GM19193 (cell line): Measurements from ENCODE around the gene ASIC5.

Experiments
- POLR2A ChIP-seq: IDR thresholded peaks from 4 replicates; pipeline ENCODE4 v1.6.1; 2011; ENCODE audit not compliant: insufficient read depth, insufficient read length; ENCODE audit errors: extremely low read depth

Gene ASIC5

DNA sequence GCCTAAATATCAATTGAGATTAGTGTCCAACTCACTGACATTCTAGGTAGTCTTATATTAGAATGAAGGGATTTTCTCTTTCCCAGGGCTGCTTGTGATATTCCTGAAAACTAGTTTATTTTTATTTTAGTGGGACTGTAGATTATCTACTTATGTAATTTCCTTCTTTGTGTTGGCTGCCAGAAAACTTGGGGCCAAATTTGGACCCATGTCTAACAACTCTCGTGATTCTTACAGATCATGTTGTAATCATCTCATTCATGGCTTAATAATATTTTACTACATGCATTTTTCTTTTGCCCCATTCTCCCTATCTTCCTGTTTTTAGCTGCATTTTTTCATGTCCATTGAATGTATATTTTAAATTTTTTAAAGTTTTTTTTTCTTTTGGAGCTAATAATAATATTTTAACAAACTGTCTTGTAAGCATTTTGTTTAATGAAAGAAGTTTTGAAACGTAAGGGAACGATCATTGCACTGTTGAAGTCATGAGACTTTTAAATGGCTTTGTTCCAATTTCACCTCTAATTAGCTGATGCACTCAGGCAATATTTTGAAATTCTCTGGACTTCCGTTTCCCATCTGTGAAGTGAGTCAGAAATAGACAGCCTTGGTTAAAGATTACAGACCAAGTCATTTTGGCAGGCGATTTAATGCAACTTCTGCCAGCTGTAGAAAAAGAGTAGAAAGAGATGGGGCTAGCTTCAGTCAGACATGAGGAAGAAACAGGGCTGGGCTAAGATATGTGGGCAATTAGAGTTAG lies 23.1 kb upstream of the ASIC5 start:
- no peak for TF ChIP-seq POLR2A

DNA sequence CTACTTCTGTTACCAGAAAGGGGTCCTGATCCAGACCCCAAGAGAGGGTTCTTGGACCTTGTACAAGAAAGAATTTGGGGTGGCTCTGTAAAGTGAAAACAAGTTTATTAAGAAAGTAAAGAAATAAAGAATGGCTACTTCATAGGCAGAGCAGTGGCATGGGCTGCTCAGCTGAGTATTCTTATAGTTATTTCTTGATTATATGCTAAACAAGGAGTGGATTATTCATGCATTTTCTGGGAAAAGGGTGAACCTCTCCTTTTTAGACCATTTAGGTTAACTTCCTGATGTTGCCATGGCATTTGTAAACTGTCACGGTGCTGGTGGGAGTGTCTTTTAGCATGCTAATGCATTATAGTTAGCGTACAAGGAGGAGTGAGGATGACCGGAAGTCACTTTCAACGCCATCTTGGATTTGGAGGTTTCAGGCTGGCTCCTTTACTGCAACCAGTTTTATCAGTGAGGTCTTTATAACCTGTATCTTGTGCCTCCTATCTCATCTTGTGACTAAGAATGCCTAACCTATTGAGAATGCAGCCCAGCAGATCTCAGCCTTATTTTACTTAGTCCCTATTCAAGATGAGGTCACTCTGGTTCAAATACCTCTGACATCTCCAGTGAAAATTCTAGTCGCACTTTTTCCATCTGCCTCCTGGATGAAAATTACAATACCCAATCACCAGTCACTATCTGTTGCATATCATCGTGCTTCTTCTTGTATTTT lies 21.9 kb upstream of the ASIC5 start:
- TF ChIP-seq POLR2A: no peak

DNA sequence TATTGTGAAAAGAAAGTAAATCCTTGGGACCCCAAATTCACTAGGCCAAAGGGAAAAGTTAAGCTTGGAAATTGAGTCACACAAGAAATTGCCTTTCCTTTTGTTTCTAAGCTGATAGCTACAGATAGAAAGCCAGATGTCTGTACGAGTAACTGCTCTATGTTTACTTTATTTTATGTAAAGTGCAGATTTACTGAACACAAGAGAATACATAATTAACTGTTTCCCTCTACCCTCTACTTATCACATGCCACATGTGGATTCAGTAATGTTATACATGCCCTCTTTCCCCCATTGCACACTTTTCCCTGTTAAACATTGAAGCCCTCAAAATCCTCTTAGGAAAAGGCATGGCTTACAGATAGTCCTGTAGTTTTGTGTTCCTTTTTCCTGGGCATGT lies 21.0 kb upstream of the ASIC5 start:
- no peak for TF ChIP-seq POLR2A

DNA sequence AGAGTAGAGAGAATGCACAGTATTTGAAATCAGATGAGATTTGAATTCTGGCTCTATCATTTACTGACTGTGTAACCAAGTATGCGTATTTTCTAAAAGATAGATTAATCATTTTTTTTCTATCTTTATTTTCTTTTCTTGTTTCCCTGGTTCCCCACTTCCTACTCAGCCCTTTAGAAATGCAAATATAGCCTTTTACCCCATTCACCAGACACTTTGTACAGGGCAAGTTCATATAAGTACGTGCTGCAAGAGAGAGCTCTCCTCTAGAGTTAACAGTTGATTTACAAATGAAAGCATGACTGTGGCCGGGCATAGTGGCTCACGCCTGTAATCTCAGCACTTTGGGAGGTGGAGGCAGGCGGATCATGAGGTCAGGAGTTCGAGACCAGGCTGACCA lies 19.6 kb upstream of the ASIC5 start:
- no peak for TF ChIP-seq POLR2A

DNA sequence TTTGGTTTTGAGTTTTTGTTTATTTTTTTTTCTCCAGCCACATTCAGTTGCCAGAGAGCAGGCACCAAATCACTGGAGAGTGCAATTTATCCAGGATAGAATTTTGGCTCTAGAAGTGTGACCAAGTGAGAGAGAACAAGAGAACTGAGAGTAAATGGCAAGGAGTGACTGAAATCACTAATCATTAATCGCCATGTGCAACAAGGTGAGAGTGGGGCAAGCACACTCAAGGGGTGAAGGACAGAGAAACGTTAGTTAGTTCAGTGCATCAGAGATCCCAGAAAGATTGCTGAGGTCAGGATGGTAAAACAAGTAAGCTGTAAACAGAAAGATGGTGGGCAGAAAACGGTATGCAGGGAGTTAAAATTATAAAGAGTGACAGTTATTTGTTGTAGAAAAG lies 17.8 kb upstream of the ASIC5 start:
- TF ChIP-seq POLR2A: no peak

DNA sequence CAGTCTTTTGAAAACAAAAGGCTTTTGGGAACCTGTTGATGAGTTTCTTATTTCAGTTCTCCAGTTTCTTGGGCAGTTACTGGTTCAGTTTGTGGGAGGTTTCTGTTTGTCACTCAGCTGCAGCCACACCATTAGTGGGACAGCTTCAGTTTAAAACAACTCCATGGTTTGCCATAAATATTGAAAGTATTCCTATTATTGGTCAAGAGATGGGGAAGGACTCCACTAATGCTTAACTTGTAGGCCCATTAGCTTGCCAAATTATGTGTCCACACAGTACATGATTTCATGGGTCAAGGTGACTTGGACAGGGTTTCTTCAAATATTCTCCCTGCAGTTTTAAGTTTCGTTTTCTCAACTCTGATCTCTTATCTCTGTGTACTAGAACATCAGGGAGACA lies 15.5 kb upstream of the ASIC5 start:
- no peak for TF ChIP-seq POLR2A

DNA sequence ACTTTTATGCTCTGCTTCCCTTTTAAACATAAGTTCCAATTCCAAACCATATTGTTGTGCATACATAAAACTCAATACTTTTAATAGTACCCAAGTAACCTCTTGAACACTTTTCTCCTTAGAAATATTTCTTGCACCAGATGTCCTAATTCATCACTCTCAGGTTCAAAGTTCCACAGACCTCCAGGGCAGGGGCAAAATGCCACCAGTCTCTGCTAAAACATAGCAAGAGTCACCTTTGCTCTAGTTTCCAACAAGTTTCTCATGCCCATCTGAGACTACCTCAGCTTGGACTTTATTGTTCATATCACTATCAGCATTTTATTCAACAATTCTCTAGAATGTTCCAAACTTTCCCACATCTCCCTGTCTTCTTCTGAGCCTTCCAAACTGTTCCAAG lies 13.7 kb upstream of the ASIC5 start:
- no peak for TF ChIP-seq POLR2A

DNA sequence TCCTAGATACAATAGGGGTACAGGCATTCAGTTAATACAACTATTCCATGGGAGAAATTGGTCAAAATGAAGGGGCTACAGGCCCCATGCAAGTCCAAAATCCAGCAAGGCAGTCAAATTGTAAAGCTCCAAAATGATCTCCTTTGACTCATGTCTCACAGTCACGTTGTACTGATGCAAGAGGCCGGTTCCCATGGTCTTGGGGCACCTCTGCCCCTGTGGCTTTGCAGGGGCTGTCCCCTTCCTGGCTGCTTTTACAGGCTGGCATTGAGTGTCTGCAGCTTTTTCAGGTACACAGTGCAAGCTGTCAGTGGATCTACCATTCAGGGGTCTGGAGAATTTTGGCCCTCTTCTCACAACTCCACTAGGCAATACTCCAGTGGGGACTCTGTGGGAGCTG lies 12.5 kb upstream of the ASIC5 start:
- no peak for TF ChIP-seq POLR2A

DNA sequence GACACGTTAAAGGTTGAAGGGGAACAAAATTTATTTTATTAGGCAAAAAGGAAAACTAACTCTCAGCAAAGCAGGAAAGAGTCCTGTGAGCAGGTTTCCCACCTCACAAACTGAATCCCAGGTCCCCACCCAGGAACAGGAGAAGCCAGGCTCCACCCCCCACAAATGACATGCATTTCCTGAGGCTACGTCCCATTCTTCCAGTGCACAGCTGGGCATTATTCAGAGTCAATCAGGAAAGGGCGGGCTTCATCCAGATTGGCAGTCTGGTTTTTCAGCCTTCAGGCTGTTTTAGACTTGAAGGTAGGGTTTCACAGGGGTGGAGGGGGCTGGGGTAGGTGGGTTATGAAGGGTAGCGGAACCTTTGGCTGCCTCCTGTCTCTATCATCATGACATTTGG lies 11.9 kb upstream of the ASIC5 start:
- no peak for TF ChIP-seq POLR2A

DNA sequence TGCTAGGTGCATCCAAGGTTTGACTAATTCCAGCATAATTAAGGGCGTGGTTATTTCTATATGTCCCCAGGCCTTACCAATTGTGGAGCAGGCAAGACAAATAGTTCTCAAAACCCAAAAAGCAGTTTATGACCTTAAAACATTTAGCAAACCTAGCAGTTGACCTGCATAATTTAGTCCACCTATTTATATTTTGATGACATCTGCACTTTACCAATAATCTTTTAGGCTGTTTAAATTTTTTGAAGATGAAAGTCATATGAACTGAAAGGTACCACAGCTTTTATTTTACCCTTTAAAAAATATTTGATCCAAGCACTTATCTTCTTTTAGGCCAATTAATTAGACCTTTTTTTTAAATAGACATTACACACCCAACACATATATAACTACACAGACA lies 9.8 kb upstream of the ASIC5 start:
- TF ChIP-seq POLR2A: no peak

DNA sequence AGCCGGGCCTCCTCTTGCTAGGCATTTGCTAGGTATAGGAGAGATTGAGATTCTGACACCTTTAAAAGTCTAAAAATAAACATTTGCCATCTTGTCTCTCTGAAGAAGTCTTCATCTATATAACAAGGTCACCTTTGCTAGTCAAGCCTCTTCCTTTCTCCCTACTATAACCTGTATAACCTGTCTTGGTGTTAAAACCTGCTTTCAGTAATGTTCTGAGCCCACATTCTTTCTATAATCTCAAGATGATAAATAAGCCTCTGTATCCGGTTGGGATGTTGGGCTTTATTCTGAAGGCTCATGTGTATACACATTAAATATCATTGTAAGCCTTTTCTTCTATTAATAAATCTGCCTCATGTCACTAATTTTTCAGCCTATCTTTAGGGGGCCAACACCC lies 10.2 kb downstream of the ASIC5 start:
- TF ChIP-seq POLR2A: no peak

DNA sequence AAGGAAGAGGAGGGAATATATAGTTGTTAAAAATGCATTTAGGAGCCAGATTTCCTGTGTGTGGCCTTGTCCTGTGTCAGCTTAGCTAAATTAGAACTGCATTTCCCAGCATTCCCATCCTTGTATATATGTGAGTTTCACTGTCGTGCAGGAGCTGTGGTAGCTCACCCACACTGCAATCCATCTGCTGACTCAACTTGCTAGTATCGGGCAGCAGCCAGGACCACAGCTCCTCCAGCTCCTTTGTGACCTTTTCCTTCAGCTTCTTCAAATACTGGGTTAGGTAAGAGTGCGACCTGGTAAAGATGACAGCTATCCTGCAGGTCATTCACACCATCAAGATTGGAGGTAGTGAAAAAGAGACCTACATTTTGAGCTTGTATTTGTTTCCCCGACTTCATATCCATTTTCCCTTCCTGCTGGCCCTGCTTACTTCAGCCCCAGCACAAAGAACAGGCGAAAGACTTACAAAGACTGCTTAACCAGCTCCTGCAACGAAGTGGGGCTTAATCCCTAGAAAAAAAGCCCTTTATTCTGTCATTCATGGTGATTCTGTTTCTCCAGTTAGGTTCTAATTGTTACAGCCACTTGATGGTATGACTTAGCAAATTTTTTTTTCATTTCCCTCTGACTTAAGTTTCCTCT lies 11.4 kb downstream of the ASIC5 start:
- no peak for TF ChIP-seq POLR2A

DNA sequence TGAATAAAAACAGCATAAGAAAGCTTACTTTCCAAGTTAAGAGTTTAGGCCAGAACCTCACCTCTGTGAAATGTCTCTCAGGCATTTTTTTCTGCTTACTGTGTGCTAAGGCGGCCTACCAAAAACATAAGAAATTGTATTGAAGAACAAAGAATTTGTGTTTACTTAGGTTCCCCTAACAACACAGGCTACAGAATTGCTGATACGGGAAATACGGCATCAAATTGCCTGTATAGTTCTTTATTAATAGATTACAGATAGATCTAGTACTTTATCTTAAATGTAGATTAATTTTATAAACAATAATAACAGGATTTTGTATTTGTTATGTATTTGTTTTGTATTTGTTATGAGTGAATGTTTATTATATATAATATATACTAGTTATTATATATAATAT lies 12.9 kb downstream of the ASIC5 start:
- TF ChIP-seq POLR2A: no peak

DNA sequence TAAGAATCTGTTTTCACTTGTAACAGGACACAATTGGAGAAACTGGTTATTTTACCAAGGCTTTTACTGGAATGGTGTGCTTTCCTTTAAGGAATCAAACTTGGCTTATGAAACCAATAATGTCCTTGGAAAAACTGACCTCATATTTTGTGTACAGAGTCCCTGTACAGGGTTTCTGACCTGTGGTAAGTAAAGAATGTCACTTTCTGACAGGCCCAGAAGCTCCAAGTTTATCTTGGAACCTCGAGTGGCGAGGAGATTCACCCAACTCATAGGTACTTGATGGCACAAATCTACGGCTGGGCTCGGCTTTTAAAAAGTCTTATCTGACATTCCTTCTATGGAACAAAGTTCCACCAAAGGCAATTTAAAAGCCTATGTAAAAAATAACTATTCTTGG lies 17.0 kb downstream of the ASIC5 start:
- no peak for TF ChIP-seq POLR2A

DNA sequence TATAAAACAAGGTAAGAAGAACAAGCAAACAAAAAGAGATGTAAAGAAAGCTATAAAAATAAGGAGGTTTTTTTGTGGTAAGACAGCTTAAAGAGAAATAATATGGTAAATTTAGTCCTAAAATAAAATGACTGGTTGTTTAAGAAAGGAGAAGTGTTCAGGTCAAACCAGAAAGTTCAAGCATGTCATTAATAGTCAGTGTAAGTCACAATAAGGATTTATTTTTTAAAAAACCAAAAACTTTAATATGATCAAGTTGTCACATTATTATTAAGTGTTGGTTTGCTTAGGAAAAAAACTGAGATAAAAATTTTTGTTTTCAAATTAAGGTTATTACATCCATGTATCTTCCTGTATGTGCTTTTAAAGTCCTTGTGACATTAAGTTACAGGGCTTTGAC lies 19.1 kb downstream of the ASIC5 start:
- TF ChIP-seq POLR2A: no peak

DNA sequence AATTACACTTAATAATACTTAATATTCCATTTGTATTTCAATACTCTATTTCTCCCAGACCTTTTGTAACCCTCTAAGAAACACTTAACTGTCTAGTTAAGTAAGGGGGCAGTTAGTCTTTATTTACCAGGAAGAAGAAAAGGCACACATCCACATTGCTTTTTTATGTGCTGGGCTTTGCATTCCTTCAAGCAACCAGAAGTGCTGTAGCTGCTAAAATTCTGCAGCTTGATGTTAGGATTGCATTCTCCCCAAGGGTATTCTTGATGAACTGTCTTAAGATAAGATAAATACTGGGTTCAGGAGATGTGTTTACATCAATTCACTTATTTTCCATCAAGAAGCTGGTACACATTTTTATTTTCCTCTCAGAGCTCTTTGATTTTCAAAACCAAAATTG lies 24.0 kb downstream of the ASIC5 start:
- TF ChIP-seq POLR2A: no peak
